Natural killer cell treated with Interleukin-12 subunit alpha and Interleukin-12 subunit beta and Interleukin-15 and Interleukin-18, amount 100 ng/mL, for 72 hours (primary cell): ENCODE data around the gene CACNA2D2. TPM values are rescaled to one million over a fixed set of nuclear protein-coding genes. Genes with fewer than 3 reads are reported as not detected.

Experiments used
- total RNA-seq, 2 donors: library from RNA; stranded (reverse); gene quantifications; one replicate each; pipeline ENCODE4 v1.2.3, GENCODE V29; 2022

The CACNA2D2 gene
- total RNA-seq, 2 donors from 2014 or later: 1.6 to 1.7 TPM

Other genes with a start within 250 kb of the CACNA2D2 start
- 1 to 10 TPM in 1 of 2 donors, under 1 TPM in 1; 0.89 to 1.2 TPM for gene SEMA3B, start 234.5 kb downstream of the CACNA2D2 start, total RNA-seq
- not detected for gene LSMEM2, start 224.5 kb downstream of the CACNA2D2 start, total RNA-seq
- 100 to 1,000 TPM in 1 of 2 donors, 10 to 100 TPM in 1; 84.2 to 225 TPM for gene IFRD2, start 211.2 kb downstream of the CACNA2D2 start, total RNA-seq
- gene HYAL3, start 204.2 kb downstream of the CACNA2D2 start, total RNA-seq: 1 to 10 TPM; 5.5 to 5.6 TPM
- gene NAA80, start 204.2 kb downstream of the CACNA2D2 start, total RNA-seq: 10 to 100 TPM; 13.2 to 15.7 TPM
- under 1 TPM; 0.25 to 0.26 TPM for gene HYAL1, start 200.1 kb downstream of the CACNA2D2 start, total RNA-seq
- 10 to 100 TPM in 1 of 2 donors, 1 to 10 TPM in 1; 5.6 to 11.1 TPM for gene HYAL2, start 180.9 kb downstream of the CACNA2D2 start, total RNA-seq
- gene TUSC2, start 175.4 kb downstream of the CACNA2D2 start, total RNA-seq: 10 to 100 TPM; 26.9 to 31.9 TPM
- gene RASSF1, start 162.8 kb downstream of the CACNA2D2 start, total RNA-seq: 10 to 100 TPM; 48.2 to 65.4 TPM
- 1 to 10 TPM in 1 of 2 donors, under 1 TPM in 1; 0.95 to 1.4 TPM for gene ZMYND10, start 157.9 kb downstream of the CACNA2D2 start, total RNA-seq
- 10 to 100 TPM; 42.3 to 44.6 TPM for gene NPRL2, start 152.9 kb downstream of the CACNA2D2 start, total RNA-seq
- 10 to 100 TPM; 36.9 to 38.2 TPM for gene CYB561D2, start 152.8 kb downstream of the CACNA2D2 start, total RNA-seq
- gene TMEM115, start 144.1 kb downstream of the CACNA2D2 start, total RNA-seq: 10 to 100 TPM; 29.6 to 32.8 TPM
- 1 to 10 TPM; 5.1 to 6.2 TPM for gene C3orf18, start 64.1 kb upstream of the CACNA2D2 start, total RNA-seq
- gene HEMK1, start 65.9 kb upstream of the CACNA2D2 start, total RNA-seq: 10 to 100 TPM; 31.5 to 48.4 TPM
- gene CISH, start 108.1 kb upstream of the CACNA2D2 start, total RNA-seq: 100 to 1,000 TPM; 146 to 151 TPM
- 100 to 1,000 TPM in 1 of 2 donors, 10 to 100 TPM in 1; 84.8 to 106 TPM for gene MAPKAPK3, start 113.5 kb upstream of the CACNA2D2 start, total RNA-seq
- gene DOCK3, start 171.3 kb upstream of the CACNA2D2 start, total RNA-seq: 1 to 10 TPM; 1.3 to 4.5 TPM